Muscle of arm (tissue), 12 donors: ENCODE measurements around the gene DIS3L. TPM values are rescaled to one million over a fixed set of nuclear protein-coding genes. Genes with fewer than 3 reads are reported as not detected.

Experiments used
- polyA plus RNA-seq, 12 donors: library from polyadenylated mRNA; unstranded; fragments of 120-200 nt; gene quantifications; one replicate each; pipeline ENCODE4 v1.2.1, GENCODE V29; 2013; ENCODE audit not compliant: insufficient read length in 12 of 12

The DIS3L gene
- polyA plus RNA-seq, 12 donors = 26.0 to 47.9 (median 31.8) TPM; not detected in 1

Other genes with a start within 250 kb of the DIS3L start
- 1 to 10 TPM in 2 of 12 donors, under 1 TPM in 8, not detected in 2; 0.12 to 1.6 (median 0.60) TPM for gene MEGF11, start 39.8 kb upstream of the DIS3L start, polyA plus RNA-seq
- 10 to 100 TPM in 9 of 12 donors, 1 to 10 TPM in 1, not detected in 2; 9.5 to 16.7 (median 13.2) TPM for gene TIPIN, start 63.1 kb downstream of the DIS3L start, polyA plus RNA-seq
- gene MAP2K1, start 93.3 kb downstream of the DIS3L start, polyA plus RNA-seq = 100 to 1,000 TPM in 8 of 12 donors, 10 to 100 TPM in 3, not detected in 1; 61.1 to 183 (median 113) TPM
- 10 to 100 TPM in 11 of 12 donors, not detected in 1; 25.7 to 44.2 (median 37.4) TPM for gene SNAPC5, start 204.2 kb downstream of the DIS3L start, polyA plus RNA-seq
- 1,000 to 10,000 TPM; 1,608 to 6,170 (median 5,721) TPM for gene RPL4, start 211.3 kb downstream of the DIS3L start, polyA plus RNA-seq
- 10 to 100 TPM in 11 of 12 donors, not detected in 1; 10.5 to 29.7 (median 18.3) TPM for gene ZWILCH, start 211.8 kb downstream of the DIS3L start, polyA plus RNA-seq